Activated T-helper 1 cell treated with anti-CD3 and anti-CD28 coated beads, Interleukin-12 subunit alpha, Interleukin-12 subunit beta, Interleukin-2, Interleukin-4 antibody, amounts not matched to agents 30 ng/mL and 10 ng/mL and 1 ng/mL, durations not matched to agents 14 hours and 24 hours and 36 hours (primary cell): Measurements from ENCODE around the gene STMN1. TPM values are rescaled to one million over a fixed set of nuclear protein-coding genes. Genes with fewer than 3 reads are reported as not detected.
A peak's percentile ranks its signal among the peaks of the same experiment; 100 is the strongest.

ENCODE experiments used
- DNase-seq: peaks from one replicate; pipeline ENCODE4 v3.0.0; 2021; ENCODE audit warnings: low spot score
- H3K27ac Mint-ChIP-seq: one replicate; pipeline ENCODE4 v1.8.0; 2021; ENCODE audit warnings: mild to moderate bottlenecking, mixed read lengths
- H3K27me3 Mint-ChIP-seq: one replicate; pipeline ENCODE4 v1.8.0; 2022; ENCODE audit warnings: mild to moderate bottlenecking, moderate library complexity, mixed read lengths; ENCODE audit not compliant: insufficient read depth
- H3K36me3 Mint-ChIP-seq: one replicate; pipeline ENCODE4 v1.8.0; 2021; ENCODE audit warnings: low read depth, mixed read lengths
- H3K4me1 Mint-ChIP-seq: one replicate; pipeline ENCODE4 v1.8.0; 2021; ENCODE audit warnings: low read depth, mixed read lengths
- H3K4me3 Mint-ChIP-seq: one replicate; pipeline ENCODE4 v1.8.0; 2021; ENCODE audit warnings: mild to moderate bottlenecking, moderate library complexity, mixed read lengths
- H3K9me3 Mint-ChIP-seq: one replicate; pipeline ENCODE4 v1.8.0; 2021; ENCODE audit warnings: mixed read lengths
- intact Hi-C: fragments of 100-400 bp; cut with micrococcal nuclease; formaldehyde crosslinking; loops from one replicate; pipeline ENCODE4 v1.15.1; 2024
- total RNA-seq: library from RNA; stranded (reverse); gene quantifications from 2 replicates; pipeline ENCODE4 v1.2.3, GENCODE V29; 2022

STMN1 gene
- total RNA-seq, 1 donor from 2014 or later = 203 TPM

- Mint-ChIP-seq H3K27ac (no peak overlapping the region), H3K27me3 (peaks cover 6% of the 10 kb centered on the region), H3K9me3 (no peaks in the 10 kb centered on the region), H3K4me1 (peaks cover 8% of the 10 kb centered on the region), H3K4me3 (no peak overlapping the region), H3K36me3 (peaks cover 2% of the 10 kb centered on the region)
- no peak for DNase-seq
- intact Hi-C loops = no loop called here
Measured at GRCh38 chr1:25913206-25913605, 7.0 kb upstream of the STMN1 start.

DNA sequence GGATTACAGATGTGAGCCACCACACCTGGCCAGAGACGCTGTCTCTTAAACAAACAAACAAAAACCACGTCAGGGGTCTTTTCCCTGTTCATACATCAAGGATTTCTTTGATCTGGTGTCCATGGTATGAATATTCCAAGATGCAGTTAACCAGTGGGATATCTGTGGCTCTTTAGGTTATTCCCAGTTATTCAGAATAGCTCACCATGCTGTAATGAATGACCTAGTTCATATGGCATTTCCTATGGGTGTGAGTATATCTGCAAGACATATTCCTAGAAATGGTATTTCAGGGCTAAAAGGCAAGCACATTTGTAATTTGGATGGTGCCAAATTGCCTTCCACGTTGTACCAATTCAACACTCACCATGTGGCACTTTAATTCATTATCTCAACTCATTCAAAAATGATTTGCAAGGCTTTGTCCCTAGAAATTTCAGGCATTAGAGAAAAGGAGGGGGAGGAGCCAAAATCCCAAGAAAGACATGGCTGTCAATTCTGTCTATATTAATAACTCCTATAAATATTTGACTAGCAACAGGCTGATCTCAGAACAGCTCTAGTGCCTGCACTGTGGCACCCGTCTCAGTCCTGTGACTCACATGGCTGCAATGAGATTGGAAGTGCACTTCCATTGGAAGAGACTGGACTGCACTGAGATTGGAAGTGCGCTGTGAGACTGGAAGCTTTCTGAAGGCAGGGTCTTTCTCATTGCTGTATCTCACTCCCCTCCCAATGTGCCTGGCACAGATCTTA is 6.0 kb upstream of the STMN1 start:
- no peaks in the 10 kb centered on the region for H3K36me3 Mint-ChIP-seq

GRCh38 chr1:25911162-25911561 is 4.9 kb upstream of the STMN1 start:
- no peaks in the 10 kb centered on the region for H3K36me3 Mint-ChIP-seq
- no peak for DNase-seq
- no peak overlapping the region for H3K4me3 Mint-ChIP-seq
- peaks cover 12% of the 10 kb centered on the region for H3K4me1 Mint-ChIP-seq
- H3K9me3 Mint-ChIP-seq = no peaks in the 10 kb centered on the region
- H3K27ac Mint-ChIP-seq = no peak overlapping the region
- peaks cover 21% of the 10 kb centered on the region for H3K27me3 Mint-ChIP-seq
- intact Hi-C loops = no loop called here

More for the DNA sequence above, 6.0 kb upstream of the STMN1 start:
- Mint-ChIP-seq H3K4me3 (no peak overlapping the region), H3K27me3 (peaks cover 13% of the 10 kb centered on the region), H3K9me3 (no peaks in the 10 kb centered on the region), H3K4me1 (peaks cover 7% of the 10 kb centered on the region), H3K27ac (no peak overlapping the region)
- DNase-seq = no peak
- intact Hi-C loops = no loop called here

DNA sequence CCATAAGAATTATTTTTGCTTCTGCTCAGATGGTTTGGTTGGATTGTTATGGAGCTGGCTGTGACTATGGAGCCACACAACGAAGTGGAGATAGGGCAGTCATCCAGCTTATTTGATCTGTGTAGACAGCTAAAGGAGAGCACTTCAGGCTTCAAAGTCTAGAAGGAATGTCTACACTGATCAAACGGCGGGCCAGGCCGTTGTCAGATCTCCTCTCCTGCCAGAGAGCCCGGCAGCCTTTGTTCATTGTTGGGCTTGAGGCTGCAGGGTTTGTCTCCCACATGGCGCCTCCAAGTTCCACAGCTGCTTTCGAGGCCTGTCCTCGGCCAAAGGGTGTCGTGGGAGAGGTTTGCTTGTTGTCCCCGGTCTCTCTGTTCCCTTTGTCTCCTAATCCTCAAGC is 2.8 kb upstream of the STMN1 start:
- Mint-ChIP-seq H3K4me1 (peaks cover 23% of the 10 kb centered on the region), H3K36me3 (peaks cover 4% of the 10 kb centered on the region), H3K4me3 (no peak overlapping the region), H3K9me3 (no peaks in the 10 kb centered on the region), H3K27ac (no peak overlapping the region), H3K27me3 (peaks cover 24% of the 10 kb centered on the region)
- intact Hi-C loops = loop anchor here (5.0 kb wide), 2 partner anchors 203 to 1587 kb away; partner anchors contain the start of gene PDIK1L
- no peak for DNase-seq

GRCh38 chr1:25908161-25908560 is 1.9 kb upstream of the STMN1 start:
- Mint-ChIP-seq H3K4me1 (peaks cover 31% of the 10 kb centered on the region), H3K27me3 (peaks cover 24% of the 10 kb centered on the region)

DNA sequence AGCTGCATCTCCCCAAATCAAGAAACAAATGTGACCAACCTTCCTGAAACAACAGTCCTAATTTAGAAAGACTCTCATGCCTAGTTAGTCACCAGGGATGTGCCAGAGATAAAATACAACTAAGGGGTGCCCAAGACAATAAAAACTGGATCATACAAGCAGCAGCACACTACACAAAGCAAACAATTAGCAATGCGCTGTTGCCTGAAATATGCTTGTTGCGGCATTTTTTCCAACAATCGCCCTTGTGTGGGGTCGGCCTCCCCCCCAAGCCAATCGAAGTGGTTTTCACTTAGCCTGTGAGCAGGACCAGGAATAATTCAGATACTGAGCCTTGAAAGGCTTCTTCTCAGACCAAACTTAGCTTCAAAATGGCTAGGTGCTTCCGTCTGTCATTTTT is 1.4 kb upstream of the STMN1 start:
- Mint-ChIP-seq H3K27me3 (peaks cover 24% of the 10 kb centered on the region), H3K9me3 (no peaks in the 10 kb centered on the region), H3K4me1 (peaks cover 36% of the 10 kb centered on the region), H3K36me3 (peaks cover 12% of the 10 kb centered on the region), H3K27ac (peak overlapping the region; percentile 22), H3K4me3 (peak overlapping the region; percentile 98)
- DNase-seq = no peak
- intact Hi-C loops = loop anchor here (2.0 to 5.0 kb wide), 3 partner anchors 15 to 1585 kb away; partner anchors contain the start of gene PDIK1L

More at GRCh38 chr1:25908161-25908560, 1.9 kb upstream of the STMN1 start:
- intact Hi-C loops = loop anchor here (5.0 kb wide), 2 partner anchors 204 to 1586 kb away; partner anchors contain the start of gene PDIK1L
- Mint-ChIP-seq H3K36me3 (peaks cover 8% of the 10 kb centered on the region), H3K9me3 (no peaks in the 10 kb centered on the region), H3K4me3 (no peak overlapping the region), H3K27ac (no peak overlapping the region)
- no peak for DNase-seq

GRCh38 chr1:25906644-25907300 is 553 bp upstream of the STMN1 start:
- Mint-ChIP-seq H3K4me1 (peaks cover 42% of the 10 kb centered on the region), H3K36me3 (peaks cover 15% of the 10 kb centered on the region), H3K27ac (peak overlapping the region; percentile 49), H3K4me3 (peak overlapping the region; percentile 98), H3K9me3 (no peaks in the 10 kb centered on the region), H3K27me3 (peaks cover 24% of the 10 kb centered on the region)
- DNase-seq = peak; percentile 28
- intact Hi-C loops = loop anchor here (1.0 to 5.0 kb wide), 5 partner anchors 16 to 1584 kb away; partner anchors contain the start of genes AUNIP, PAQR7 and PDIK1L

GRCh38 chr1:25904943-25905679 is 1.1 kb downstream of the STMN1 start:
- no peaks in the 10 kb centered on the region for H3K9me3 Mint-ChIP-seq
- H3K36me3 Mint-ChIP-seq = peaks cover 28% of the 10 kb centered on the region
- H3K27ac Mint-ChIP-seq = peak overlapping the region; percentile 93

GRCh38 chr1:25903986-25904385 is 2.2 kb downstream of the STMN1 start:
- intact Hi-C loops = no loop called here
- peaks cover 66% of the 10 kb centered on the region for H3K4me1 Mint-ChIP-seq
- no peak overlapping the region for H3K27ac Mint-ChIP-seq
- H3K36me3 Mint-ChIP-seq = peaks cover 31% of the 10 kb centered on the region
- H3K27me3 Mint-ChIP-seq = peaks cover 22% of the 10 kb centered on the region
- H3K9me3 Mint-ChIP-seq = no peaks in the 10 kb centered on the region
- peak overlapping the region; percentile 98 for H3K4me3 Mint-ChIP-seq
- DNase-seq = no peak

More at GRCh38 chr1:25904943-25905679, 1.1 kb downstream of the STMN1 start:
- peak overlapping the region; percentile 98 for H3K4me3 Mint-ChIP-seq
- intact Hi-C loops = loop anchor here (1.0 to 5.0 kb wide), 5 partner anchors 10 to 1583 kb away; partner anchors contain the start of genes MTFR1L, PAFAH2 and PDIK1L
- peak; percentile 87 for DNase-seq
- H3K27me3 Mint-ChIP-seq = peaks cover 24% of the 10 kb centered on the region
- H3K4me1 Mint-ChIP-seq = peaks cover 57% of the 10 kb centered on the region

DNA sequence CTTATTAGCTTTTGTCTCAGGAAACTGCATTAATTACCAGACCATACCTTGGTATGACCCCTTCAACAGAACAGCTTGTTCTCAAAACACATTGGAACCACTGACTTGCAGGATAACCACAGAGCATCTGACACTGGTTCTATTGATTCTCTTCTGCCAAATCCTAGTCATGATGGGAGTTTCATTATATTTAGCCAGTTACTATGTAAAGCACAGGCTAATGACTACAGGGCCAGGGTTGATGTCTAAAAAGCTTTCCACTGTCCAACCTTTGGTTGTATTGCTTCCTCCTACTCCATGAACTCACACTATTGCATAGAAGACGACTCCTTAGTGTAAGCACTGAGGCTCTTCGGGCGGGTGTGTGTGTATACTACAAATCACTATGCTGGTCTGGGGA is 3.8 kb downstream of the STMN1 start:
- H3K27me3 Mint-ChIP-seq = peaks cover 14% of the 10 kb centered on the region
- peaks cover 71% of the 10 kb centered on the region for H3K4me1 Mint-ChIP-seq

DNA sequence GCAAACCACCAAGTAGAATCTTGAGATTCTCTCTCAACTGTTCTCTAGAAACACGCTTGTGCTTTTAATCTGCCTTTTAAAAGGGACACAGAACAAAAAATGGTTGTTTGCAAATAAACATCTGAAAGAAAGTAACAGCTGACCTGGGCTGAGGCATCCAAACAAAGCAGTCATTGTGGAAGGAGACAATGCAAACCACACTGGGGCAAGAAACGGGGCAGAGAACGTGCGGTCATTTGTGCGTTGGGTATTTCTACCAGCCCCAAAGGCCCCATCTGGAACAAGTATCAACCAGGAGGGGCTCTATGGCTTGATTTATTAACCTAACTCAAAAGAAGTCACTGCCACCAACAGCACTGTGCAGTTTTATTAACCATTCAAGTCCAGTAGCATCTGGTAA is 6.0 kb downstream of the STMN1 start:
- Mint-ChIP-seq H3K4me3 (no peak overlapping the region), H3K27me3 (peaks cover 2% of the 10 kb centered on the region), H3K9me3 (no peaks in the 10 kb centered on the region), H3K4me1 (peaks cover 73% of the 10 kb centered on the region), H3K27ac (no peak overlapping the region), H3K36me3 (peaks cover 38% of the 10 kb centered on the region)
- intact Hi-C loops = no loop called here
- no peak for DNase-seq

More for the DNA sequence above, 3.8 kb downstream of the STMN1 start:
- peak overlapping the region; percentile 33 for H3K4me3 Mint-ChIP-seq
- no peaks in the 10 kb centered on the region for H3K9me3 Mint-ChIP-seq
- intact Hi-C loops = no loop called here
- peaks cover 36% of the 10 kb centered on the region for H3K36me3 Mint-ChIP-seq
- peak overlapping the region; percentile 44 for H3K27ac Mint-ChIP-seq
- DNase-seq = no peak

DNA sequence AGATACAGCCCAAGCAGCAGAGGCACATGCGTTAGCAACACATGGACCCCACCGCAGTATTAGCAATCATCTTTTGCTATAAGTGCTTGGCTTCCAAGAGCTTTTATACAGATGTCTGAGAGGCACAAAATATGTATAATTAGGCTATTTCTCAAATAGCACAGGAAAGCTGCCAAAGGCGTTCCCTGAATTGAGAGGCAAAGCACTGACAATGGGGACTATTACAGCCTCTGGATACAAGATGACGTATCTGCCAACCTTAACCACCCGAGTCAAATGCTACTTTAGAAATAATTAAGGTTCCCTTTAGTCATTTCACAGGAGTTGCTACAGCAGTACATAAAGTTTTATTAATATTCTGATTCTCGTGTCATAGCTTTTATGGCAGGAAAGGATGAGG is 6.4 kb downstream of the STMN1 start:
- peaks cover 36% of the 10 kb centered on the region for H3K36me3 Mint-ChIP-seq

More for the DNA sequence above, 6.4 kb downstream of the STMN1 start:
- H3K4me3 Mint-ChIP-seq = no peak overlapping the region
- no peak overlapping the region for H3K27ac Mint-ChIP-seq
- no peaks in the 10 kb centered on the region for H3K27me3 Mint-ChIP-seq
- no peaks in the 10 kb centered on the region for H3K9me3 Mint-ChIP-seq
- no peak for DNase-seq
- intact Hi-C loops = no loop called here
- H3K4me1 Mint-ChIP-seq = peaks cover 72% of the 10 kb centered on the region
